NCI-H128 (cell line): ENCODE measurements around the gene BTLA.
"Not testable (repeated sequence)": the region's sequence is repeated elsewhere in the genome, so short reads cannot be mapped to it uniquely, and the experiment has no call there.

Experiments
- DNase-seq: peaks from one replicate; lab custom pipeline; 2025; ENCODE audit not compliant: unreplicated experiment; lab: John Stamatoyannopoulos, UW

Gene BTLA

DNA sequence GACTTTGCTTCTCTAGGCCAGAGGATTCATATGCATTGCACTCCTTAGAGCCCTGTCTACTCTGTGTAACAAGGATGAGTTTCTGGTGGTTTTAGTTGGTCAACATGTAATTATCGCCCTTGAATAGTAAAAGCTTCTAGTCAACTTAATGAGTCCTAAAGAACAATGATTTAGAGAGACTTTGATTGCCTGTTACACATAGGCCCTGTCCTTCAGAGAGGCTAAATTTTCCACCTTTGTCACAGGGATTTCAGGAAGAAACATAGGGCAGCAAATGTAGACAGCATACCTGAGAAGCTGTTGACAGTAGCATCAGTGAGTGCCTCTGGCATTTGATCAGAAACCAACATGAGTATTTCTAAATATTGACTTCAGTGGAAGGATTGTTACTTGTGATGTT, 7.1 kb downstream of the BTLA start:
- DNase-seq = no peak

DNA sequence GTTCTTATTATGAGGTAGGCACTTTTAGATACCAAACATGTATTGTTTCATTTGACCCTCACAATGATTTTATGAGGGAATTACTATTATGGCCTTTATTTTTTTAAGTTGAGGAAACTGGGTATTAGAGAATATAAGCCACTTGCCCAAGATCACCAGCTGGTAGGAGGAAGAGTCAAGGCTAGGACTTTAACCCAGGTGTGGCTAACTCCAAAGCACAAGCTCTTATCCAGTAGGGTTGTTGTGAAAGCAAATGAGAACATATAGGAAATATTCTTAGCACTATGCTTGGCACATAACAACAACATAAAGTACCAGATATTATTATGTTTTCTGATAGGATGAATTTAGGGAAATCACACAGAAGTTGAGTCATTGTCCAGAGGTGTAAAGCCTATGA, 7.9 kb downstream of the BTLA start:
- DNase-seq = no peak

DNA sequence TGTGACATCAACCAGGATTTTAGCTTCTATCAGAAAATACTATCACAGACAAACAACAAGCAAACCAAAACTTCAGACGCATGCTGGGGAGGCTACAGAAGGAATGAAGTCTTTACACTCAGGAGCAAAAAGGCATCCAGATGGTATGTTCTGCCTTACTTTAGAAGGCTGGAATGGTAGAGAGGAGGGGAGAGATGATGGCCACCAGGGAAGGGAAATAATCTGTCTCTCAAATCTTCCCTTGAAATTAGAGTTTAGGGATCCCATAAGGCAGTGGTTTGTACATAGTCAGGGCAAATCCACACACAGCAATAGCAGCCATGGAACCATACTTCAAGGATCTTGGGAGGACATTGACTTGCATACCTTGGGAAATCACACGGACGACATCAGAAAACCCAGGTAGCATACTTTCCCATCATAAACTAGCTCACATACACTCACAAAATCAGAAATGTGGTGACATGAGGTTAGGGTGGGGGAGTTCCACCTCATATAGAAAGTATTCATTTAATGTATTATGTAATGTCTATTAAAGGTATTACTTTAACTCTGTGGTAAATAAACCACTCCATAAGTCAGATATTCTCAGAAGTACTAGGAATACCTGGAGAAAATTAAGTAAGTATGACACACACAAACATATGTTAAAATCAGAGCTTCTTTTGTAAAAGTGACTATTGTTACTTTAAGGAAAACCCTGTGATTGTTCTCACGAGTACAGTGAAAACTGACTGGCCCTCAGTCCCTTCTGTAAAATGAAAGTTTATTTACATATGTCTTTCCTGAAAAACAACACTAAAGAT, 9.4 kb downstream of the BTLA start:
- no peak for DNase-seq

DNA sequence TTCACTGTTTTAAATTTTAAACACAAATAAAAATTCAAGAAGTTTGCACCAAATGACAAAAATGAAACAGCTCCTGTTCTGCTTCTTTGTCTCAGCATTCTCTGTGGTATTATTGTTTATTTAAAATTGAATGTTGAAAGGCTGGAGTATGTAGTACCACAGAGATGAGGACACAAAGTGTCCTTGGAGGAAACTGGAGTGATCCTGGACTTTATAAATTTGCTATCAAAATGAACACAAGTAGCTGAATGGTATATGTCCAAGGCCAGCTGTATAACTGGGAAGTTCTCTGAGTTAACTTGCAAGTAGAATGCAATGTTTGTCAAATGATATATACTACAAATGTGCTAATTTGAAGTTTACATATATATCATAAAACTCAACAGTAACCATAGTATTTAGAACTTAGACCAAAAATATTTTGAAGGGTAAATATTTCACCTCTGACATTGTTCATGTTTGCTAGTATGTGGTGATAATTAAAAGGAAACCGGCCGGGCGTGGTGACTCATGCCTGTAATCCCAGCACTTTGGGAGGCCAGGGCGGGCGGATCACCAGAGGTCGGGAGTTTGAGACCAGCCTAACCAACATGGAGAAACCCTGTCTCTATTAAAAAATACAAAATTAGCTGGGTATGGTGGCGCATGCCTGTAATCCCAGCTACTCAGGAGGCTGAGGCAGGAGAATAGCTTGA, 12.3 kb downstream of the BTLA start:
- no peak for DNase-seq

DNA sequence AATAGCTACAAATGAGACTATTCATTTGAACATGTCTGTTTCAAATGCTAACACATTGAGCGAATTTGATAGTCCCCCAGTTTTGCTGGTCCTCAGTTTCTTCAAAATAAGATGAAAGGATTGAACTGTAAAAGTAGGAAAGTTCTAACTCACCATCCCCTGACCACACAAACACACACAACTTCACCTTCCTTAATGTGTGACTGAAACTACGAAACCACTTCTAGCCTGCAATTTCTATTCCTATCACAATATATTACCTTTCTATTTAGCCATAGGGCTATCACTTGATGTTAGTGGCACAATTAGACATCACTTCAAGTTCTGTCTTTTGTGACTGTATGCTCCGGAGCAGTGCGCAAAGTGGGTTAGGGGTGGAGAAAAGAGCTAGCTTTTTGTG, 14.9 kb downstream of the BTLA start:
- DNase-seq = no peak

DNA sequence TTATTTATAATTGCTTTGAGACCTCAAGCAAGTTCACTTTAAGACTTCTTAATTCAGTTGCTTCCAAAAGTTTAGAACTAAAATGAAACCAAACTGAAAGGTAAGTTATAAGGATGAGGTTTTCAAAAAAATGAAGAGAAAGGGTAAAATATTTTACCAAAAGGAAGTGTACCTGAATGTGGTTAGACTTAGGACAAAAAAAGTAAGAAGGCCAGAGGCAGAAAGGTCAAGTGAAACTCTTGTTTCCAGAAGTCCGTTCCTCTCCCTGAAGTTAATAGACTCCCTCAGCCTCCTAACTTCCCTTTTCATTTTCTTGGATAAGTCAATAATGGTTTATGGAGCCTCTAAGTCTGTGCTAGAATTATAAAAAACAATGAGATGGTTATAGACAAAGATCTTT, 16.6 kb downstream of the BTLA start:
- no peak for DNase-seq

DNA sequence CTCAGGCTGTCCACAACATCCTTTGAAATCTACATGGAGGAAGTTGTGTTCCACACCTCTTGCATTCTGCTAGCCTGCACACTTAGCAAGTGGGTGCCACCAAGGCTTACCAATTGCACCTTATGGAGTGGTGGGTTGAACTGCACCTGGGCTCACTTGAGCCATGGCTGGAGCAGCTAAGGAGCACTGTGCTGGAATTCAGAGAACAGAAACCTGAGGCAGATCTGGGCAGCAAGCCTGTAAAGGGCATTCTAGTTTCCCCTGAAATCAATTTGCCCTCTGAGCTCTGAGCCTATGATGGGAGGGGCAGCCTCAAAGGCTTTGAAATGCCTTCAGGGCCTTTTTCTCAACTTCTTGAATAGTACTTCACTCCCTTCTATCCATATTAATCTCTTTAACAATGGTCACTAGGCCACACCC, 18.0 kb downstream of the BTLA start:
- DNase-seq = no peak

DNA sequence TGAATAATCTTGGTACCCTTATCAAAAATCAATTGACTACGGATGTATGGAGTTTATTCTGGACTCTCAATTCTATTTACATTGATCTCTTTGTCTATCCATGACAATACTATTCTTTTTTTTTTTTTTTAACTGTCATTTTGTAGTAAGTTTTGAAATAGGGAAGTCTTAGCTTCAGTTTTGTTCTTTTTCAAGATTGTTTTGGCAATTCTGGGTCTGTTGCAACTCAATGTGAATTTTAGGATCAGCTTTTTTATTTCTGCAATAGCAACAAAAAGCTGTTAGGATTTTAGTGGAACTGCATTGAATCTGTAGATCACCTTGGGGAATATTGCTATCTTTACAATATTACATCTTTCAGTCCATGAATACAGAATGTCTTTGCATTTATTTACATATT, 21.4 kb downstream of the BTLA start:
- no peak for DNase-seq

DNA sequence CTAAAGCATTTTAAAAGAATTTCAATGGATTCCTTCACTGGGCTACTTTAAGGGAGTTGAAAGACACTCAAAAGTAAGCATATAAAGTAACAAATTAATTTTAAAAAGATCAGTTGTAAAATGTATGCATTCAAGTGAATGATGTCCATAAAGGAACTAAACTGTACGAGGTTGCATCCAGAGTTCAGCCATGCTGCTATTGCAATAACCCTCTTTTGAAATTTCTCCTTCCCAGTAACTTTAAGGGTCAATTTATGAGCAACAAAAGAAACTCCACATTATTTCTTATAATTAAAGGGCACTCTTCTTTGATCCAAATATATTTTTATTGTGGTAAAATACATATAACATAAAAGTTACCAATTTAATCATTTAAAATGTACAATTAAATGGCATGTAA, 22.9 kb downstream of the BTLA start:
- DNase-seq = no peak

DNA sequence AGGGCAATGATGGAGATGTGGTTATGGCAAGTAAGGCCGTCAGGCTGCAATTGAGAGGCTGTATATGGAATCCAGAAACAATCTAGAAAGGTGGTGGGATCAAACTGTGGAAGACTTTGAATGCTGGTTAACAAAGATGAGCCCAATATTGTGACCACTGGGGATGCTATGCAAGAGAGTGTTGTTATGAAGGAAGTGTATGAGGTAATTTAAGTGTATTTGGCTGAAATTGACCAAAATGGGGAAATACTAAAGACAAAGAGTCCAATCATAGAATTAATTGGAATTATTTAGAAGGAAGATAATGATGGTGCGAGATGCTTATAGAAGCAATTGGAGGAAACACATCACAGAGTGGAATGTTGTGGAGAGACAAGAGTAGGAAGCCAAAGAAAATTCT, 24.5 kb downstream of the BTLA start:
- no peak for DNase-seq

DNA sequence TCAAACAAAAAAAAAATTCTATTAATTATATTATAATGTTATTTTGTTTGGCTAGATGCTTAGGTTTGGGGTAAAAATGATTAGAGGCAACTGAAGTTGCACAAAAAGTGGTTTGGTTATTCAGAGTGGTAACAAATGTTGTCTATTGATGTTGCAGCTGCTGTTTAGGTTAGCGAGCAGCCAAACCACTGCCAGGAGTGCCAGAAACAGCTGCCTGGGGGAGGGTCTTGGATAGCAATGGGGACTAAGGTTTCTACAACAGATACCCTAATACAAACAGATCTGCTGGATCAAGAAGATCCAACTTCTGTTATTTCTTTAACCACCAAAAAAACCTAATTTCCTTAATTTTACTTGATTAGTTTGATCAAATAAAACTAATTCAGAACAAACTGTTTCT, 26.6 kb downstream of the BTLA start:
- DNase-seq = no peak

DNA sequence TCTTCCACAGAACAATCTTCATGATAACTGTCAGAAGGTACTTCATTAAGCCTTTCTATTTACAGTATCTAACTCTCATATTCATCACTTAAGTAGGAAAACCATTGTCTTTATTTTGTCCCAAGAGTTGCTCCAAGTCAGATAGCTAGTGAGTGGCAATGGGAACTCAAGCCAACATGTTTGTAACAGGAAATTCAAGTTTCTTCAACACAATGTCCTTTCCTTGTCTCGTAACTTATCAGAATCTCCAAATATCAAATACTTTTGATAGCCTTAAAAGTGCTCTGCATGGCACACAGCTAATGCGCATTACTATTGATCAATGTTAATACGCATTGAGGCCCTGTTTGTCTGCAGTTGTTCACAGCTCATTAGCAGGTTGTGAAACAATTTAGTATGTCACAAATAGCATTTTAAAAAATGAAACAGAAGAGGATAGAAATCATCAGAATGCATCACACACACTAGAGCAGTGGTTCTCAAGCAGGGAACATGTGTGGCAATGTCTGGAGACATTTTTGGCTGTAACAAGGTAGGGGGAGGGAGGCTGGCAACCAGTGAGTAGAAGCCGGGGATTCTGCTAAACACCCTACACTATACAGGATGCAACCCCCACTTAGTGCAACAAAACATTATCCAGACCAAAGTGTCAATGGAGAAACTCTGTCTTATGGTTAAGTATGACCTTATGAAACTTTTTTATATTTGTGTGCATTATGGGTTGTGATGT, 27.5 kb downstream of the BTLA start:
- DNase-seq = no peak

DNA sequence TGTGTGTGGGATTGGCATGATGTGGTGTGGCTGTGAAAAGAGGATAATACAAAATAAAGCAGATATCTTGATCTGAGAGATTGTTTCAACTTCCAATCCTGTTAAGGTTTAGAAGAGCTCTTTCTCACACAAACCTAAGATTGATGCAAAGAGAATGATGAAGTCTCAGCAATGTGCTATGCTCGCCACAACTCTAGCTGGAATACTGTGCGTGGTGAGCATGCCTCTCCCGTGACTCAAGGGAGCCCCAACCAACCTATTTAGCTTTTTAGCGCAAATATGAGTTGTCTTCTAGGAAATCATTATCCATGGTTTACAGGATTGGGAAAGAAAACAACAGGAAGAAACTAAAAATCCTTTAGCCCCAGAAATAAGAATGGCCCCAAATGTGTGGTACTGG, 28.5 kb downstream of the BTLA start:
- DNase-seq = no peak

DNA sequence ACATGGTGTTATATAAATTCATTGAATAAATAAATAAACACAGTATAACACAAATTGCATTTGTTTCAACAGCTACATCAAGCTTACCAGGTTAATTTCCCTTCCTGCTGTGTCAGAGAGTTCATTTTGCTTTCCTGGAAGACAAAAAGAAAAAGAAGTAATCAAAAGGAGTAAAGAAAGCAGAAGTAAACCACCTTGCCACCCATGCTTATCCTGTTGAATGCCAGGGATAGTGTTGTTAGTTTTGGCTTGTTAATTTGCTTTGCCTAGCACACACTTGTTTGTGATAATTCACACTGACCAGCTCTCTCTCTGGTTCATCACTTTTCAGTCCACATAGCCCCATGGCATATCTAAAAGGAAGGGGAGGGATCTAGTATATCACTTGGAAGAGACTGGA, 29.6 kb downstream of the BTLA start:
- no peak for DNase-seq

DNA sequence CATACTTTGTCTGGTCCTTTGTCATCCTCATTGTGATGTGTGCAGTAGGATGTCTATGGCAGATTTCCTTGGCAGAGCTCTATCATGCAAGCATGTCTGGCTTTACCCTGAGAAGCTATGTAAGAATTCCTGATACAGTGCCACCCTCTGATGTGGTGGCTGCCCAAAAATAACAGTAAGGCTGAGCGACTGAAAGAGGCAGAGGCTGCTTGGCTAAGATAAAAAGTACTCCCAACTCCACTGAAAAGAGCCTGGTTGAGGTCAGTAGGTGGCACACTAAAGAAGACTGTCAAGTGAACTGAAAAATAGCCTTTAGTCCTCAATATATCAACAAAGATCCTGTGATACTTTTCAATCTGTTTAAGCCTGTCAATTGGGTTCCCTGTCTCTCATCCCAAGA, 31.7 kb downstream of the BTLA start:
- DNase-seq = no peak

DNA sequence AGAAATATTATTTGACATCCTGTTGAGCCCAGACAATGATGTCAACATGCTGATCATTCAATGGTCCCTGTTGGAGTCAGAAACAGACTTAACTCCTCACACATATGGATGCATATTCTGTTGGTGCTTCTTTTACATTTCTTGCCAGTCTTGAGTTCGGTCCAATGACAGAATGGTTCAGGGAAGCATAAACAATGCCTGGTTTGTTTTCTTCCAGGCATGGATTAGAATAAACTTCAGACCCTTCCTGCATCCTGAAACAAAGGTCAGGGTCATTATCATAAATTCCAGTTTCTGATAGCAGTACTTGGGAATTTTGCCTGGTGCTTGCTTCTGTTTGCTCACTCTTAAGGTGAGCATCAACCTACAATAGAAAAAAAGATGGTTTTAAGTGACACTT, 33.3 kb downstream of the BTLA start:
- no peak for DNase-seq

DNA sequence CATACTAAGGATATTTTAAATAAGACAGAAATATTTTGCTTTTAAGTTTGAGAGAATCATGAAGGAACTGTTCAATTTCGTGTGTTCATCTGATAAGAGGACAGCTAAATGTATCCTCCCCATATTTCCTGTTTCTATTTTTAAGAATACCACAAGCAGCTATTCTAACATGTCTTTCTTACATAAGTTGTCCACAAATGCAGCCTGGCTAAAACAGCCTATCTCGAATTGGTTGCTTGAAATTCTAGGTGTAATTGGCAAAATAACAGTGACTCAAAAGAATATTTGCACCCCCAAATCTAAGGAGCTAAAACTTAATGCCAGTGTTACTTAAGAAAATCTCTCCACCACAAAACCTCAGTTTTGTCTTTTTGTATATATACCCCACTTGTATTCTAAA, 35.0 kb downstream of the BTLA start:
- no peak for DNase-seq

DNA sequence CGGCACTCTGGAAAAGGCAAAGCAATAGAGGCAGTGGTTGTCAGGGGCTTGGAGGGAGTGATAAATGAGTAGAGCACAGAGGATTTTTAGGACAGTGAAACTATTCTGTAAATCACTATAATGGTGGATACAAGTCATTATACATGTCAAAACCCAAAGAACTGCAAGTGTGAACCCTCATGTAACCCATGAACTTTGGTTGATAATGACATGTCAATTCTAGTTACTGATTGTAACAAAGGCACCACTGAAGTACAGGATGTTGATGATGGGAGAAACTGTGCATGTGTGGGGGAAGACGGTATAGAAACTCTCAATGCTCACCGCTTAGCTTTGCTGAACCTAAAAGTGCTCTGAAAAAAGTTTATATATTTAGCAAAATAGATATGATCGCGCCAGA, 36.0 kb downstream of the BTLA start:
- DNase-seq = no peak

DNA sequence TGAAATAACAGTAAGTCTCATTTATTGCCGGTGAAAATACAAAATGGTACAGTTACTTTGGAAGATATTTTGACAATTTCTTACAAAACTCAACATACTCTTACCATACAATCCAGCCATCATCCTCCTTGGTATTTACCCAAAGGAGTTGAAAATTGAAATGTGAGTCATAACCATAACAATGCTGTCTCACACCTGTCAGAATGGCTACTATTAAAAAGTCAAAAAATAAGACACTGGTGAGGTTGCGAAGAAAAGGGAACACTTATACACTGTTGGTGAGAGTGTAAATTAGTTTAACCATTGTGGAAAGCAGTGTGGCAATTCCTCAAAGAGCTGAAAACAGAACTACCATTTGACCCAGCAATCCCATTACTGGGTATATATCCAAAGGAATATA, 37.5 kb downstream of the BTLA start:
- DNase-seq = not testable (repeated sequence)

DNA sequence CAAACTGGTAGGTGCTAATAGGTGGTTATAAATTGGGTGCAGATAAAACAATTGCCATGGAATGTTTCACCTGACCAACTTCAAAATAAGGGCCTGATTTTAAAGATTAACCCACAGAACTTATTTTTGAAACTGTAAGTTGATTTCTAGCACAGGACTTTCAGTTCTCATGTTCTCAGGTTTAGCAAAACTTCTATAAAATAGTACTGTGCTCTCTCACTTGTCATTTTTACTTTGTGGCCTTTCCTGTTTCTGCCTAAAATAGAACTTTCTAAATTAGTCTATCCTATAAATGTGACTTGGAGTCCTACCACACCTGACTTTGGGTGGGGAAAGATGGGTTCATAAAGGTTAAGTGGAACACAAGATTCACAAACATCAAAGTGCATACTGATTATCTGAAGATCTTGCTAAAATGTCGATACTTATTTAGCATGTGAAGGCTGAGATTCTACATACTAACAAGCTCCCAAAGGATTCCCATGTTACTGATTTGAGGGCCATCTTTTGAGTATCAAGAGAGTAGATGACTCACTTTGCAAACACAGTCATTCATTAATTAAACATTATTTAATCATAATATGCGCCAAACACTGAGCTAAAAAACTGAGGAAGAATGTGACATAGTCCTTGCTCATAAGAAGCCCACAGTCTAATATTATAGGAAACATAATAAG, 38.6 kb downstream of the BTLA start:
- DNase-seq = no peak

DNA sequence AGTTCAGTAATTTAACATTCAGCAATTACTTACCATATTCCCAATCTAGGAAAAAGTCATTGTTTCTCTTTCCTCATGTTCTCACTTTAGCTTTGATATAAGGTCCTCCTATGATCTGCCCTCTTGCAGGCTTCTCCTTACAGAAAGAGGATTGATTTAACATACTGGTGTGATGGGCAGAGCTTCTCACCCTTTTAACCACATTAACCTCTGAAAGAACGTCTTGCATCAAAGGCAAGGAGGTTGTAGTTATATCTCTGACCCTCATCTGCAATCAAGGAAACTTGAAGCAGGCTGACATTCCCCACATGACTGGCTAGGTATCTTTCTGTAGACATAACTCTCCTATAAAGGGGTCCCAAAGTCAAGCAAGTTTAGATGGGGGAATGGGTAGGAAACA, 39.5 kb downstream of the BTLA start:
- DNase-seq = no peak

DNA sequence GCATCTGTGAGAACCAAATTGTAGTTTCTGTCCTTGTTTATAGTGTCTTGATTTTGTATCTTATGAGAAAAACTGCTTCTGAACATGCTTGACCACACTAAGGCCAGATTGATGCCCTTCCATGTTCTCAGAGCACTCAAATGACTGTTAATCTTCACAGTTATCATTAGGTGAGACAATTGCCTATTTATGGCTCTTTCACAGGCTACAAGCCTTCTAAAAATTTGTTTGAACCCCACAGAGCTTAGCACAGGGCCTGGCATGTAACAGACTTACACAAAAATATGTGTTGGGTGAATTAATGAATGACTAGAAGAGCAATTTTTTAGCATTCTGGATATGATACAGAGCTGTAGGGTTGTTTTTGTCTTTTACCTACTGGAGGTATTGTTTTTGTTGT, 43.1 kb downstream of the BTLA start:
- DNase-seq = no peak
